ENCODE data around the gene IQSEC2. TPM values are rescaled to one million over a fixed set of nuclear protein-coding genes. Genes with fewer than 3 reads are reported as not detected.

IQSEC2 gene
- total and polyA plus RNA-seq, 2 of the 8 experiments (the other 6 are each of a cell fraction or from before 2014, with no cell fraction given): 6.1 to 54.9 TPM

DNA sequence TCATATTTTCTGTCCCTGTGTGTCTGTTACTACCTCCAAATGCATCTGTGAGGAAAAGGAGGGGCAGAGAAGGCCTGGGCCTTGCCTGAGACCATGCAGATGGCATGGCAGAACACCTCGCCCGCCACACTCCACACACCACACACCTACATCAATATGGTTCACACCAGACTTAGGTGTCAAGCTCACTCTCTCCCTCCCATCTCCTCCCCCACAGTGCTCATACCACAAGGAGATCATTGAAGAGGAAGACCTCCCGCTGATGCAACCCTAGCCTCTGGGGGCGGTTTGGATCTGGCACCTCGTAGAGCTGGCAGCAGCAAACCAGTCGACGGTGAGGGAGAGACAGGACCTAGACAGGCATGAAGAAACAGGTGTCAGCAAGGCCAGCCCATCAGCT lies 39.8 kb downstream of the IQSEC2 start (continued):
- TF ChIP-seq, protein P1, sequence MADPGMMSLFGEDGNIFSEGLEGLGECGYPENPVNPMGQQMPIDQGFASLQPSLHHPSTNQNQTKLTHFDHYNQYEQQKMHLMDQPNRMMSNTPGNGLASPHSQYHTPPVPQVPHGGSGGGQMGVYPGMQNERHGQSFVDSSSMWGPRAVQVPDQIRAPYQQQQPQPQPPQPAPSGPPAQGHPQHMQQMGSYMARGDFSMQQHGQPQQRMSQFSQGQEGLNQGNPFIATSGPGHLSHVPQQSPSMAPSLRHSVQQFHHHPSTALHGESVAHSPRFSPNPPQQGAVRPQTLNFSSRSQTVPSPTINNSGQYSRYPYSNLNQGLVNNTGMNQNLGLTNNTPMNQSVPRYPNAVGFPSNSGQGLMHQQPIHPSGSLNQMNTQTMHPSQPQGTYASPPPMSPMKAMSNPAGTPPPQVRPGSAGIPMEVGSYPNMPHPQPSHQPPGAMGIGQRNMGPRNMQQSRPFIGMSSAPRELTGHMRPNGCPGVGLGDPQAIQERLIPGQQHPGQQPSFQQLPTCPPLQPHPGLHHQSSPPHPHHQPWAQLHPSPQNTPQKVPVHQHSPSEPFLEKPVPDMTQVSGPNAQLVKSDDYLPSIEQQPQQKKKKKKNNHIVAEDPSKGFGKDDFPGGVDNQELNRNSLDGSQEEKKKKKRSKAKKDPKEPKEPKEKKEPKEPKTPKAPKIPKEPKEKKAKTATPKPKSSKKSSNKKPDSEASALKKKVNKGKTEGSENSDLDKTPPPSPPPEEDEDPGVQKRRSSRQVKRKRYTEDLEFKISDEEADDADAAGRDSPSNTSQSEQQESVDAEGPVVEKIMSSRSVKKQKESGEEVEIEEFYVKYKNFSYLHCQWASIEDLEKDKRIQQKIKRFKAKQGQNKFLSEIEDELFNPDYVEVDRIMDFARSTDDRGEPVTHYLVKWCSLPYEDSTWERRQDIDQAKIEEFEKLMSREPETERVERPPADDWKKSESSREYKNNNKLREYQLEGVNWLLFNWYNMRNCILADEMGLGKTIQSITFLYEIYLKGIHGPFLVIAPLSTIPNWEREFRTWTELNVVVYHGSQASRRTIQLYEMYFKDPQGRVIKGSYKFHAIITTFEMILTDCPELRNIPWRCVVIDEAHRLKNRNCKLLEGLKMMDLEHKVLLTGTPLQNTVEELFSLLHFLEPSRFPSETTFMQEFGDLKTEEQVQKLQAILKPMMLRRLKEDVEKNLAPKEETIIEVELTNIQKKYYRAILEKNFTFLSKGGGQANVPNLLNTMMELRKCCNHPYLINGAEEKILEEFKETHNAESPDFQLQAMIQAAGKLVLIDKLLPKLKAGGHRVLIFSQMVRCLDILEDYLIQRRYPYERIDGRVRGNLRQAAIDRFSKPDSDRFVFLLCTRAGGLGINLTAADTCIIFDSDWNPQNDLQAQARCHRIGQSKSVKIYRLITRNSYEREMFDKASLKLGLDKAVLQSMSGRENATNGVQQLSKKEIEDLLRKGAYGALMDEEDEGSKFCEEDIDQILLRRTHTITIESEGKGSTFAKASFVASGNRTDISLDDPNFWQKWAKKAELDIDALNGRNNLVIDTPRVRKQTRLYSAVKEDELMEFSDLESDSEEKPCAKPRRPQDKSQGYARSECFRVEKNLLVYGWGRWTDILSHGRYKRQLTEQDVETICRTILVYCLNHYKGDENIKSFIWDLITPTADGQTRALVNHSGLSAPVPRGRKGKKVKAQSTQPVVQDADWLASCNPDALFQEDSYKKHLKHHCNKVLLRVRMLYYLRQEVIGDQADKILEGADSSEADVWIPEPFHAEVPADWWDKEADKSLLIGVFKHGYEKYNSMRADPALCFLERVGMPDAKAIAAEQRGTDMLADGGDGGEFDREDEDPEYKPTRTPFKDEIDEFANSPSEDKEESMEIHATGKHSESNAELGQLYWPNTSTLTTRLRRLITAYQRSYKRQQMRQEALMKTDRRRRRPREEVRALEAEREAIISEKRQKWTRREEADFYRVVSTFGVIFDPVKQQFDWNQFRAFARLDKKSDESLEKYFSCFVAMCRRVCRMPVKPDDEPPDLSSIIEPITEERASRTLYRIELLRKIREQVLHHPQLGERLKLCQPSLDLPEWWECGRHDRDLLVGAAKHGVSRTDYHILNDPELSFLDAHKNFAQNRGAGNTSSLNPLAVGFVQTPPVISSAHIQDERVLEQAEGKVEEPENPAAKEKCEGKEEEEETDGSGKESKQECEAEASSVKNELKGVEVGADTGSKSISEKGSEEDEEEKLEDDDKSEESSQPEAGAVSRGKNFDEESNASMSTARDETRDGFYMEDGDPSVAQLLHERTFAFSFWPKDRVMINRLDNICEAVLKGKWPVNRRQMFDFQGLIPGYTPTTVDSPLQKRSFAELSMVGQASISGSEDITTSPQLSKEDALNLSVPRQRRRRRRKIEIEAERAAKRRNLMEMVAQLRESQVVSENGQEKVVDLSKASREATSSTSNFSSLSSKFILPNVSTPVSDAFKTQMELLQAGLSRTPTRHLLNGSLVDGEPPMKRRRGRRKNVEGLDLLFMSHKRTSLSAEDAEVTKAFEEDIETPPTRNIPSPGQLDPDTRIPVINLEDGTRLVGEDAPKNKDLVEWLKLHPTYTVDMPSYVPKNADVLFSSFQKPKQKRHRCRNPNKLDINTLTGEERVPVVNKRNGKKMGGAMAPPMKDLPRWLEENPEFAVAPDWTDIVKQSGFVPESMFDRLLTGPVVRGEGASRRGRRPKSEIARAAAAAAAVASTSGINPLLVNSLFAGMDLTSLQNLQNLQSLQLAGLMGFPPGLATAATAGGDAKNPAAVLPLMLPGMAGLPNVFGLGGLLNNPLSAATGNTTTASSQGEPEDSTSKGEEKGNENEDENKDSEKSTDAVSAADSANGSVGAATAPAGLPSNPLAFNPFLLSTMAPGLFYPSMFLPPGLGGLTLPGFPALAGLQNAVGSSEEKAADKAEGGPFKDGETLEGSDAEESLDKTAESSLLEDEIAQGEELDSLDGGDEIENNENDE (IDR thresholded peaks at IDR 0.05; ENCODE audit: insufficient replicate concordance, low read length): no peak
- no peak for TF ChIP-seq USF2 (IDR thresholded peaks at IDR 0.05; ENCODE audit: low read length)
- TF ChIP-seq TCF12 (IDR thresholded peaks at IDR 0.05; ENCODE audit: low read depth, low read length): no peak
- no peak for TF ChIP-seq KDM5A (IDR thresholded peaks at IDR 0.05; ENCODE audit: low read length)
- TF ChIP-seq CBX8 (IDR thresholded peaks at IDR 0.05; ENCODE audit: borderline replicate concordance, low read depth, low read length): no peak
- no peak for TF ChIP-seq GTF2F1 (IDR thresholded peaks at IDR 0.05; ENCODE audit: borderline replicate concordance, low read depth, low read length)
- no peak for TF ChIP-seq NANOG (IDR thresholded peaks at IDR 0.05; ENCODE audit: insufficient read depth, low read depth, low read length, poor library complexity, severe bottlenecking)
- no peak for TF ChIP-seq TAF1 (IDR thresholded peaks at IDR 0.05; ENCODE audit: low read depth, low read length)
- no peak for TF ChIP-seq TEAD4 (IDR thresholded peaks at IDR 0.05; ENCODE audit: low read depth, low read length)
- no peak for TF ChIP-seq CREB1 (IDR thresholded peaks at IDR 0.05)
- no peak for TF ChIP-seq RBBP5 (IDR thresholded peaks at IDR 0.05; ENCODE audit: borderline replicate concordance, low read depth, low read length)

All from H1 (cell line).